Fibroblast of skin of right quadriceps (primary cell): ENCODE results near the gene C2orf81.
"Not testable (repeated sequence)": the region's sequence is repeated elsewhere in the genome, so short reads cannot be mapped to it uniquely, and the experiment has no call there.

Experiments used
- DNase-seq: peaks from one replicate; pipeline ENCODE4 v3.0.0-alpha.2; 2013

The C2orf81 gene

GRCh38 chr2:74423231-74424095 lies 2.0 kb upstream of the C2orf81 start:
- no peak for DNase-seq

DNA sequence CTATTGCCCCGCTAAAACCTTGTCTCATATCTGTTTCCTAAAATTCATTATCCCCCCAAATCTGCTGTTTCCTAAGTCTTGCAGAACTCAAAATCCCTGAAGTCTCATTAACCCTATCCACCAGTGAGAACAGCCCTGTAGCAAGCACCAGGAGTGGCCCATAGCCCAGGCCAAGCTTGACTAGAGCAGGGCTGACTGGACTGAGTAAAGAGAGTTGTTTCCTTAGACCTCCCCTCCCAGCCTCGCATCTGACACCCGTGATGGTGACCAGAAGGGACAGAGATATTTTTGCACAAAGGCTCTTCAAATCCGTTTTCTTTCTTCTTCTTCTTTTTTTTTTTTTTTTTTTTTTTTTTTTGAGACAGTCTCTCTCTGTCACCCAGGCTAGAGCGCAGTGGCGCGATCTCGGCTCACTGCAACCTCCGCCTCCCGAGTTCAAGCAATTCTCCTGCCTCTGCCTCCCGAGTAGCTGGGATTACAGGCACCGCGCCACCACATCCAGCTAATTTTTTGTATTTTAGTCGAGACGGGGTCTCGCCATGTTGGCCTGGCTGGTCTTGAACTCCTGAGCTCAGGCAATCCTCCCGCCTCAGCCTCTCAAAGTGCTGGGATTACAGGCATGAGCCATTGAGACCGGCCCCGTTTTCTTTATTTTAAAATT lies 846 bp downstream of the C2orf81 start:
- not testable (repeated sequence) for DNase-seq

- no peak for DNase-seq
Observed at GRCh38 chr2:74420006-74420405, 1.4 kb downstream of the C2orf81 start.

DNA sequence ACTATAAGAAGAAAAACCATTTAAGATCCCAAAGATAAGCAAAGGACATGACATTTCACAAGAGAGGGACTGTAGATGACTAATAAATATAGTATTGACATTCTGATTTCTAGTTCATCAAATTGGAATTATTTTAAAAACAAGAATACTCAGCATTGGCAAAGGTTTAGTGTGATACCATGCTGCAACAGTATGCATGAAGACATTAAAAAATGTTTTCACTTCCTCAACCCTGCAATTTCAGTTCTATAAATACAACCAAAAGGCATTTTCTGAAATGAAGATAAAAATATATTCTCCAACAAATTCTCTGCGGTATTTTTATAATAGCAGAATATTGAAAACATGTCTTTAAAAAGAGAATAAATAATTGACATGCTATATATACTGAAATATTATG lies 2.1 kb downstream of the C2orf81 start:
- no peak for DNase-seq

DNA sequence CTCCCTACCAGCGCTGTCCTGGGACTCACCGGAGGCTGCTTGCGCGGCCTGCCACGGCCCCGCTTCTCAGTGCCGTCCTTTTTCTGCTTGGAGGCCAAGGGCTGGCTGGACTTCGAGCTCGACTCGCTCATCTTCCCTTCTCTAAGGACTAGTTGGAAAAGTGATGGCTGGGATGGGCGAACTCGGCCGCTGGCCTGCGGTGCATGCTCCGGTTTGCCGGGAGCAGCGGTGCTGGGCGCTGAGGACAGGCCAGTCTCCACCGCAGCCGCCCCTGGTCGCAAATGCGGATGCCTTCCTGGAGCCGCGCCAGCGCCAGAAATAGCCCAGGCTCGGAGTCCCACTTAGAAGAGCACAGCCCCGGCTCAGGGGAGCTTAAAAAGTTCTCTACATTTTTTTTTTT lies 3.1 kb downstream of the C2orf81 start:
- DNase-seq: no peak

DNA sequence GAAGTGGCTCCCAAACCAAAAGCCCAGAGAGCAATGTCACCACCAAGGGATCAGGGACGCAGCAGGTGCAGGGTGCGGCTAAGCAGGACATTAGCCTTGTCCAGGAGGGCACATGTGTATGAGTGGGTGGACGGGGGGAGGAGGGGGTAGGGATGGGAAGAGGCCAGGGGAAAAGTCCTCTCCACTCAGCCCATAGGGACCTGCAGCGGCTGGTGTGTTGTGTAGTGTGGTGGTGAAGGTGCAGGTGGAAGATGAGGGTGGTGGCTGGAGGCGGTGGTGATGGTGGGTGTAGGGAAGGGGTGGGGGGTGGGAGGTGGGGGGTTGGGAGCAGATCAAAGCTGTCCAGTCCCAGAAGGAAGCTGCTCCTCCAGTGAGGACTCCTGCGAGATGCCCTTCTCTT lies 3.7 kb downstream of the C2orf81 start:
- DNase-seq: no peak

DNA sequence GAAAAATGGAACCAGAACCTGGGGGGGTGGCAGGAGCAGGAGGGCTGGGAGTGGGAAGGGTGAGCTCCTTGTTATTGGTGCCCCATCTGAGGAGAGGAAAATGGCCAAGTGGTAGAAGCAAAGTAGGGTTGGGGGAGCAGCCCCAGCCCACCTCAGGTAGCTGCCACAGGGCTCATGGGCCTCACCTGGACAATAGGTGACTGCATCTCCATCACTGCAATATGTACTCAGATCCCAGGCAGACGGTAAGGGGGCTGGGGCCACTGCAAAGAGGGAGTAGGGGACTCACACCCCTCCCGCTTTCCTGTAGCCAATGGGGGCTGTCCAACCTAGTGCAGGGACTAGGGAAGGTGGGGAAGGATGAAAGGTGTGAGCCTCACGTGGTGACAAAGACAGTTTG lies 4.2 kb downstream of the C2orf81 start:
- DNase-seq: no peak

DNA sequence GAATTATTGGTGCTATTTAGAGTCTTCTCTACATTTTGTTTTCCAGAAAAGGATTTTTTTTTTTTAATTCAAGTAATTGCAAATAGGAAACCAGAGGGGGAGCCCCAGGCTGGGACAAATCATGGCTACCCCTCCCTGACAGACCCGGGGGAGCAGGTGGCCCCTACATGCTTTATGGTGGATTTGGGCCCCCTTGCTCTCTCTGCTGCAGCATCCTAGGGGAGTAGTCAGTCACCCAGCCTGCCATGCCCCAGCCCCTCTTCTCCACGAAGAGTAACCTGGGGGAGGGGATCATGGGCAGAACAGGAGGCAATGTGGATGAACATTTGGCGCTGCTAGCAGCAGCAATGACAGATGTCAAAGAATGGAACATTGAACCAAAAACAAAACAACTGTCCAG lies 4.6 kb downstream of the C2orf81 start:
- DNase-seq: no peak

DNA sequence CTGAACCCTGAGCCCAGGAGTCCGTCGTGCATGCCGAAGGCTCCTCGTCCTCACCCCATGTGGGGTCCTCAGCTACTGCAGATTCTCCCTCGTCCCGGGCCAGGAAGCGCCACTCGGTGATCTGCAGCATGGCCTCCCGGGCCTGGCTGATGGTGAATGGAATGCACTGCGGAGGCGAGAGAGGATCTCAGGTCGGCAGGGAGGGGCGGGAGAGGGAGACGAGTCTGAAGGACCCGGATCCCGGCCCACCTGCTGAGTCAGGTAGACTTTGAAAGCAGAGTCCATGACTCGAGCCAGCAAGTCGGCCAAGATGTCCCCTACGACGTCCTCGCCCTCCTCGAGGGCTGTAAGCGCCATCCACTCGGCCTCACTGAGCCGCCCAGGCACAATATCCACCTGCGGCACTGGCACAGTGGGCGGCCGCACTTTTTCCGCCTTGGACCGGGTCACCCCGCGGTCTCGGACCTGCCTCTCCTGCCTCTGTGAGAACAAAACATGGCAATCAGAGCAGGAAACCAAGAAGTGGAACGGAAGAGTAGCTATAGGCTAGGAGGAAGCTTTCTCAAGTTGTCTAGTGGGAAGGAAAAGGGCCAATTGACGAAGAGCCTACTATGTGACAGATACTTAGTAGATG lies 5.5 kb downstream of the C2orf81 start:
- DNase-seq: no peak

- DNase-seq: no peak
Observed at GRCh38 chr2:74414881-74415761, 6.3 kb downstream of the C2orf81 start.

GRCh38 chr2:74414441-74414840 lies 7.0 kb downstream of the C2orf81 start:
- DNase-seq: no peak

GRCh38 chr2:74413001-74413698 lies 8.3 kb downstream of the C2orf81 start:
- no peak for DNase-seq

GRCh38 chr2:74407682-74408081 lies 13.7 kb downstream of the C2orf81 start:
- DNase-seq: no peak

- no peak for DNase-seq
Observed at GRCh38 chr2:74406035-74406434, 15.4 kb downstream of the C2orf81 start.

GRCh38 chr2:74401891-74402290 lies 19.5 kb downstream of the C2orf81 start:
- DNase-seq: no peak

DNA sequence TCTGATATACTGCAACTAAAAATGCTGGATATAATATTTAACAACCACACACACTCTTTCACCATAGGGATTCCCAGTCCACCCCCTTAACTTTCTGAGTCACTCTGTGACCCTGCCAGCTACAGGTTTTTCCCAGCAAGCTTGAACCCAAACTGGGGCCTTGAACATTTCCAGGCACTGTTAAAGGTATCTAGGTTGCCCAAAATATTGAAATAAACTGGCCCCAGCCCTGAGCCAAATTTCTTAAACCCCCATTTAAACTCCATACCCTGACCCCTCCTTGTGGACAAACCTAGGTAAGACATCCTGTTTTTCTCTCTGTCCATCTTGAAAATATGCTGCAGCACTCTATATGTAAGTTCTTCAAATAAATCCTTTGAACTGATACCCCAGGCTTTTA lies 21.6 kb downstream of the C2orf81 start:
- DNase-seq: no peak

DNA sequence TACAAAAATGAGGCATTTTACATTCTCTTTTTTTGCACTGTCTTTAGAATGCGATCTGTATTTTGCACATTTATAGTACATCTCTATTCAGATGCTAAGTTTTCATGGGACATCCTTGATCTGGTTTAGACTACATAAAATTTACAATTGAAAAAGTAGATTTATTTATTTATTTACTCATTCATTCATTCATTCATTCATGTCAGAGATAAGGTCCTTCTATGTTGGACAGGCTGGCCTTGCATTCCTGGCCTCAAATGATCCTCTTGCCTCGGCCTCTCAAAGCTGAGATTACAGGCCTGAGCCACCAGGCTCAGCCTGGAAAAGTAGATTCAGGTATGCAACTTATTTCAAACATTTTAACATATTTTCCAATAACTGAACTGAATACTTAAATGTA lies 25.3 kb downstream of the C2orf81 start:
- DNase-seq: no peak

- no peak for DNase-seq
Observed at GRCh38 chr2:74393525-74393924, 27.9 kb downstream of the C2orf81 start.

DNA sequence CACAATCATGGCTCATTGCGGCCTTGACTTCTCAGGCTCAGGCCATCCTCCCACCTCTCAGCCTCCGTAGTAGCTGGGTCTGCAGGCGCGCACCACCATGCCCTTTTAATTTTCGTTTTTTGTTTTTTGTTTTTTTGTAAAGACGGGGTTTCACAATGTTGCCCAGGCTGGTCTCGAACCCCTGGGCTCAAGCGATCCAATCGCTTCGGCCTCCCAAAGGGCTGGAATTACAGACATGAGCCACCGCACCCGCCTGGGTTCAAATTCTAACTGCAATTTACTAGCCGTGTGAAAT lies 29.0 kb downstream of the C2orf81 start:
- DNase-seq: no peak

DNA sequence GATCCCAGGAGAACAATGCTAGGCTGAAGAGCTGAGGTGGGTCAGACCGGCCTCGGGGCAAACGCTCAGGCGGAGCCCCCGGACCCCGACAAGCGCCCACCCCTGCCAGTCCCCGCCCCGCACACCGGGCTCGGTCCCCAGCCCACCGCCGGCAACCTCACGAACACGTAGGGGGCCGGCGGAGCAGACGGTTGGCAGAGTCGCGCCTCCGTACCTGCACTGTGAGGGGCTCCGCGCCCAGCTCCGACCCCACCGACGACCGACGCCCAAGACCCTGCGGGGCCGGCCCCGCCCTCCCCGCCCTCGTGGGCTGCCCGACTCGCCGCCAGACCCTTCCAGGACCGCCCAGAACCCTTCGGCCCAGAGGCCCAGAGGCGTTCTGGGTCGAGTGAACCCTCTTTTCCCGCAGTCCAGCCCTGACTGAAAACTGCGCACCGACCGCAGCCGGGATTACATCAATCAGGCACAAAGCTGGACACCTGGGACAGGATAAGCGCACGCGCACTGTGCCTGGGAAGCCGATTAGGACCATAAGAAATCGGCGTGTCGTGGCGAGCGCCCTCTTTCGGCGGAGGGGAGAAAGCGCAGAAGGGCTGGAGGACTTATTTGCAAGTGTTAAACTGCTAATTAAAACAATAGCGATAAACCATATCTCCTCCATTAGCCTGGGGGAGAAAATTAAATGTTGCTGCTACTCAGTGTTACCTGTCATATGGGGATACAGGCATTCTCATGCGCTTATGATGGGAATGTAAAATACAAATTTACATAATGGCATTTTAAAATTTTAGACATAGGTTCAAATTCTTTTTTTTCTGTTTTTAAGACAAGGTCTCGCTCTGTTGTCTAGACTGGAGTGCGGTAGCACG lies 29.6 kb downstream of the C2orf81 start:
- peak; percentile 88 for DNase-seq

GRCh38 chr2:74391209-74391579 lies 30.2 kb downstream of the C2orf81 start:
- peak; percentile 15 for DNase-seq

GRCh38 chr2:74390606-74391005 lies 30.8 kb downstream of the C2orf81 start:
- DNase-seq: no peak
